ENCODE results near the gene ZNF649. TPM values are rescaled to one million over a fixed set of nuclear protein-coding genes. Genes with fewer than 3 reads are reported as not detected.
"Not testable (repeated sequence)": the region's sequence is repeated elsewhere in the genome, so short reads cannot be mapped to it uniquely, and the experiment has no call there.

ZNF649 gene
- total RNA-seq, 4 donors from 2014 or later: 9.0 to 19.7 (median 14.3) TPM

- Histone ChIP-seq H3K36me3 (no peaks in the 10 kb centered on the region), H3K27me3 (no peaks in the 10 kb centered on the region), H3K9me3 (peaks cover 40% of the 10 kb centered on the region), H3K4me1 (no peaks in the 10 kb centered on the region), H3K4me3 (no peak overlapping the region), H3K27ac (no peak overlapping the region)
- 94% methylated on average over 1 of the region's 1 CpG for WGBS
- no peak for DNase-seq (ENCODE audit: low spot score in 2 of 2)
- no peak for TF ChIP-seq CTCF (IDR thresholded peaks at IDR 0.05)
- no peak for TF ChIP-seq POLR2A (IDR thresholded peaks at IDR 0.05)
- no peak for TF ChIP-seq EP300 (IDR thresholded peaks at IDR 0.05)
- TF ChIP-seq POLR2AphosphoS5 (IDR thresholded peaks at IDR 0.05): no peak
These were observed 11.3 kb upstream of the ZNF649 start for GRCh38 chr19:51916167-51916566.

GRCh38 chr19:51915324-51915867 lies 10.6 kb upstream of the ZNF649 start:
- Histone ChIP-seq H3K27me3 (peaks cover 5% of the 10 kb centered on the region), H3K27ac (no peak overlapping the region), H3K4me3 (no peak overlapping the region), H3K4me1 (no peaks in the 10 kb centered on the region), H3K9me3 (peaks cover 32% of the 10 kb centered on the region), H3K36me3 (no peaks in the 10 kb centered on the region)
- TF ChIP-seq EP300 (IDR thresholded peaks at IDR 0.05) (no peak), CTCF (IDR thresholded peaks at IDR 0.05) (no peak), POLR2A (IDR thresholded peaks at IDR 0.05) (no peak), POLR2AphosphoS5 (IDR thresholded peaks at IDR 0.05) (no peak)
- DNase-seq (ENCODE audit: low spot score in 2 of 2): no peak
- WGBS: 88% methylated on average over 5 of the region's 5 CpGs

- WGBS: 39% methylated on average over 5 of the region's 5 CpGs
- not testable (repeated sequence) for H3K4me3 ChIP-seq; H3K27ac ChIP-seq; H3K36me3 ChIP-seq; DNase-seq (ENCODE audit: low spot score in 2 of 2); H3K9me3 ChIP-seq
- peaks cover 11% of the 10 kb centered on the region for H3K4me1 ChIP-seq
- H3K27me3 ChIP-seq: peaks cover 29% of the 10 kb centered on the region
These were observed 3.2 kb upstream of the ZNF649 start for GRCh38 chr19:51907981-51908380.

GRCh38 chr19:51906108-51906507 lies 1.3 kb upstream of the ZNF649 start:
- not testable (repeated sequence) for H3K27ac ChIP-seq; H3K4me3 ChIP-seq; DNase-seq (ENCODE audit: low spot score in 2 of 2); H3K9me3 ChIP-seq; H3K36me3 ChIP-seq
- Histone ChIP-seq H3K27me3 (peaks cover 29% of the 10 kb centered on the region), H3K4me1 (peaks cover 11% of the 10 kb centered on the region)
- 49% methylated on average over 9 of the region's 9 CpGs for WGBS

GRCh38 chr19:51905639-51906038 lies 822 bp upstream of the ZNF649 start:
- 85% methylated on average over 2 of the region's 3 CpGs for WGBS
- H3K36me3 ChIP-seq; H3K9me3 ChIP-seq; DNase-seq (ENCODE audit: low spot score in 2 of 2); H3K27ac ChIP-seq; H3K4me3 ChIP-seq: not testable (repeated sequence)
- H3K27me3 ChIP-seq: peaks cover 25% of the 10 kb centered on the region
- peaks cover 11% of the 10 kb centered on the region for H3K4me1 ChIP-seq

GRCh38 chr19:51905206-51905605 lies 389 bp upstream of the ZNF649 start:
- DNase-seq (ENCODE audit: low spot score in 2 of 2): no peak
- TF ChIP-seq POLR2A (IDR thresholded peaks at IDR 0.05): no peak
- no peak for TF ChIP-seq CTCF (IDR thresholded peaks at IDR 0.05)
- no peak for TF ChIP-seq POLR2AphosphoS5 (IDR thresholded peaks at IDR 0.05)
- TF ChIP-seq EP300 (IDR thresholded peaks at IDR 0.05): no peak
- WGBS: 44% methylated on average over 3 of the region's 3 CpGs
- Histone ChIP-seq H3K9me3 (no peaks in the 10 kb centered on the region), H3K36me3 (peaks cover 5% of the 10 kb centered on the region), H3K4me3 (peak overlapping the region; percentile 60), H3K27me3 (peaks cover 23% of the 10 kb centered on the region), H3K27ac (no peak overlapping the region), H3K4me1 (peaks cover 11% of the 10 kb centered on the region)

GRCh38 chr19:51903192-51903591 lies 1.6 kb downstream of the ZNF649 start:
- no peak for DNase-seq (ENCODE audit: low spot score in 2 of 2)
- peaks cover 11% of the 10 kb centered on the region for H3K27me3 ChIP-seq
- 73% methylated on average over 8 of the region's 8 CpGs for WGBS
- TF ChIP-seq EP300 (IDR thresholded peaks at IDR 0.05) (no peak), CTCF (IDR thresholded peaks at IDR 0.05) (no peak), POLR2AphosphoS5 (IDR thresholded peaks at IDR 0.05) (no peak), POLR2A (IDR thresholded peaks at IDR 0.05) (no peak)
- peaks cover 26% of the 10 kb centered on the region for H3K36me3 ChIP-seq
- H3K4me3 ChIP-seq: peak overlapping the region; percentile 60
- H3K27ac ChIP-seq: no peak overlapping the region
- peaks cover 11% of the 10 kb centered on the region for H3K4me1 ChIP-seq
- H3K9me3 ChIP-seq: no peaks in the 10 kb centered on the region

Data from suprapubic skin (tissue), 4 donors.